NCI-H524 (cell line): ENCODE data around the gene CHGA.

Experiments
- DNase-seq, 2 experiments: peaks; one replicate each; lab custom pipeline; 2025; lab: John Stamatoyannopoulos, UW

CHGA gene

GRCh38 chr14:92930737-92931602 lies 8.0 kb downstream of the CHGA start:
- no peak for DNase-seq

- no peak for DNase-seq
Measured at GRCh38 chr14:92931681-92932447, 8.9 kb downstream of the CHGA start.

- DNase-seq: no peak
Measured at GRCh38 chr14:92932448-92933395, 9.8 kb downstream of the CHGA start.

- no peak for DNase-seq
Measured at GRCh38 chr14:92933481-92933880, 10.5 kb downstream of the CHGA start.

- DNase-seq: peak in 1 of 2 experiments; percentile 29
Measured at GRCh38 chr14:92934196-92935085, 11.5 kb downstream of the CHGA start.

GRCh38 chr14:92935446-92935845 lies 12.5 kb downstream of the CHGA start:
- no peak for DNase-seq

- DNase-seq: no peak
Measured at GRCh38 chr14:92936085-92936484, 13.1 kb downstream of the CHGA start.

GRCh38 chr14:92937051-92937937 lies 14.3 kb downstream of the CHGA start:
- no peak for DNase-seq

GRCh38 chr14:92938235-92938875 lies 15.4 kb downstream of the CHGA start:
- peak; percentile 70 to 89 for DNase-seq

GRCh38 chr14:92938890-92939671 lies 16.1 kb downstream of the CHGA start:
- DNase-seq: no peak

GRCh38 chr14:92939699-92940098 lies 16.7 kb downstream of the CHGA start:
- no peak for DNase-seq

GRCh38 chr14:92940543-92940942 lies 17.6 kb downstream of the CHGA start:
- DNase-seq: no peak

- no peak for DNase-seq
Measured at GRCh38 chr14:92941531-92941930, 18.6 kb downstream of the CHGA start.

- no peak for DNase-seq
Measured at GRCh38 chr14:92942136-92942535, 19.2 kb downstream of the CHGA start.

GRCh38 chr14:92942576-92942975 lies 19.6 kb downstream of the CHGA start:
- no peak for DNase-seq

GRCh38 chr14:92942976-92943710 lies 20.2 kb downstream of the CHGA start:
- no peak for DNase-seq

- DNase-seq: no peak
Measured at GRCh38 chr14:92943855-92944570, 21.1 kb downstream of the CHGA start.
